HL-60 (cell line): ENCODE results near the gene SOX8.

Source experiments
- POLR2AphosphoS5 ChIP-seq: IDR thresholded peaks from 2 replicates; pipeline ENCODE4 v1.6.1; 2012; ENCODE audit warnings: low read depth
- TF ChIP-seq, protein P1 (sequence below): IDR thresholded peaks from one replicate; pipeline ENCODE4 v1.5.1; 2011; ENCODE audit warnings: low read length, control low read depth, inconsistent platforms; ENCODE audit not compliant: insufficient read depth

- TF ChIP-seq, protein P1, sequence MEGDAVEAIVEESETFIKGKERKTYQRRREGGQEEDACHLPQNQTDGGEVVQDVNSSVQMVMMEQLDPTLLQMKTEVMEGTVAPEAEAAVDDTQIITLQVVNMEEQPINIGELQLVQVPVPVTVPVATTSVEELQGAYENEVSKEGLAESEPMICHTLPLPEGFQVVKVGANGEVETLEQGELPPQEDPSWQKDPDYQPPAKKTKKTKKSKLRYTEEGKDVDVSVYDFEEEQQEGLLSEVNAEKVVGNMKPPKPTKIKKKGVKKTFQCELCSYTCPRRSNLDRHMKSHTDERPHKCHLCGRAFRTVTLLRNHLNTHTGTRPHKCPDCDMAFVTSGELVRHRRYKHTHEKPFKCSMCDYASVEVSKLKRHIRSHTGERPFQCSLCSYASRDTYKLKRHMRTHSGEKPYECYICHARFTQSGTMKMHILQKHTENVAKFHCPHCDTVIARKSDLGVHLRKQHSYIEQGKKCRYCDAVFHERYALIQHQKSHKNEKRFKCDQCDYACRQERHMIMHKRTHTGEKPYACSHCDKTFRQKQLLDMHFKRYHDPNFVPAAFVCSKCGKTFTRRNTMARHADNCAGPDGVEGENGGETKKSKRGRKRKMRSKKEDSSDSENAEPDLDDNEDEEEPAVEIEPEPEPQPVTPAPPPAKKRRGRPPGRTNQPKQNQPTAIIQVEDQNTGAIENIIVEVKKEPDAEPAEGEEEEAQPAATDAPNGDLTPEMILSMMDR, result no peak
- no peak for TF ChIP-seq POLR2AphosphoS5
These were observed 34.2 kb upstream of the SOX8 start for GRCh38 chr16:947255-947921.
